GM18873 (cell line): Measurements from ENCODE around the gene NCKAP1.
A peak's percentile ranks its signal among the peaks of the same experiment; 100 is the strongest.
"Not testable (repeated sequence)": the region's sequence is repeated elsewhere in the genome, so short reads cannot be mapped to it uniquely, and the experiment has no call there.

Experiments used
- ATAC-seq: cut with Tn5 transposase; IDR thresholded peaks from one replicate; pipeline ENCODE4 v1.9.1; 2021; ENCODE audit warnings: mild to moderate bottlenecking, moderate library complexity, moderate number of reproducible peaks; ENCODE audit not compliant: unreplicated experiment, low FRiP score

The NCKAP1 gene

DNA sequence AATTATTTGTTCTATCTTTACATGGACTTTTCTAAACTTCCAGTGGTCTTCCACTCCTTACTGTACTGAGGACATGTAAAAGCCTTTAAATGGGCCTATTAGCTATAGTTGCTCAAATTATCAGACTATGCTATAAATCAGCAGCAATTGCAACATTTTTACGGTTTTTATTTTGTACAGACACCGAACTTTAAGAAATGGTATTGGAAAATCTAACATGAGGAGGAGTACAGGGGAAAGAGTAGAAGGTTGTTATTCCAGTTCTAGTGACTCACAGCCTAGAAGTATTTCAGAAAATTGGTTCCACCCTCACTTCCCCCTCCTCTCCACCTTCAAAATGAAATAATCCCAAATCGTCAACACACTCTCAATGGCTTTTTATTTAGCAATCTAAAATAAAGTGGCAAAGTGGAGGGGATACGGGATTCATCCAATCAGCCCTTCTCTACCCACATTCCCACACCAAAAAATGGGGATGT is 1.1 kb downstream of the NCKAP1 start:
- no peak for ATAC-seq

GRCh38 chr2:183035954-183036669 is 2.1 kb downstream of the NCKAP1 start:
- ATAC-seq = peak; percentile 65

- no peak for ATAC-seq
Observed at GRCh38 chr2:183035298-183035953, 2.8 kb downstream of the NCKAP1 start.

- no peak for ATAC-seq
Observed at GRCh38 chr2:183034806-183035205, 3.5 kb downstream of the NCKAP1 start.

- ATAC-seq = no peak
Observed at GRCh38 chr2:183033951-183034350, 4.3 kb downstream of the NCKAP1 start.

DNA sequence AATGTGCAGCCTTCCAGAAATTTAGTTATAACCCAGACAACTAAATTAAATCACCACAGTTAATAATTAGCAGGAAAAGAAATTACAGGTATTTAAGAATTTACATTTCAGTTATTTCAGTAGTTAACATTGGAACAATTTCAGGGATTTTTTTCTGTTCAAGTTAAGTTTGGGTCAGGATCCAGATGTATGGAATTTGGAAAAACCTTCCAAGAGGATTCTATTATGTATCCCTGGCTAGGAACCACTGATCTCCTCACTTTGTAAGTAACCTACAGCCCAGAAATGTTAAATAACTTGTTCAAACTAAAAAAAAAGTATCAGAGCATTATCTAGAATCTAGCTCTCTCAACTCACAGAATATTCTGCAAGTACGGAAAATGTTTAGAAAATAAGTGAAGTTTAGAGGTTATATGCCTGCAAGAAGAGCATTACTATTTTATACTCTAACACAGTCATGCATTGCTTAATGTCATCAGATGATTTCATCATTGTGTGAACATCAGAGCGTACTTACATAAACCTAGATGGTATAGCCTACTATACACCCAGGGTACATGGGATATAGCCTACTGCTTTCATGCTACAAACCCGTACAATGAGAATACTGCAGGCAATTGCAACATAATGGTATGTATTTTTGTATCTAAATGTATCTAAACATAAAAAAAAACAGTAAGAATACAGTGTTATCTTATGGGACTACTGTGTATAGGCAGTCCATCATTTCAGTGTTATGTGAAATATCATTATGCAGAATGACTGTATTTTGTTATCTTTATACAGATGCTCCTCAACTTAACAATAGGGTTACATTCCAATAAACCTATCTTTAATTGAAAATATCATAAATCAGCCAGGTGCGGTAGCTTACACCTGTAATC is 6.1 kb downstream of the NCKAP1 start:
- no peak for ATAC-seq

DNA sequence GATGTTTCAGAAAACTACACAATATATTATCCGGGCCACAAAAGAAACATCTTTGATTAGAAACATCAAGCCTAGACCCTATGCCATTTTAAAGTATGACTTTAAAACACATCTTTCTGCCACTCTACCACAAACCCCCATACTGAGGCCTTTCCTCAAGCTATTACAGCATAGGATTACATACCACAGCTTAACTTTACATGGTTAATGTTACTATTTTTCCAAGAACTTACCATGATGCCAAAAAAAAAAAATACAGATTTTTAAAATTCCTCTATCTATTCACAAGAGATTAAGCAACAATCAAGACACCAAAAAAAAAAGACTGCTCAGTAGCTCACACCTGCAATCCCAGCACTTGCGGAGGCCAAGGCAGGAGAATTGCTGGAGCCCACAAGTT is 9.0 kb downstream of the NCKAP1 start:
- no peak for ATAC-seq

DNA sequence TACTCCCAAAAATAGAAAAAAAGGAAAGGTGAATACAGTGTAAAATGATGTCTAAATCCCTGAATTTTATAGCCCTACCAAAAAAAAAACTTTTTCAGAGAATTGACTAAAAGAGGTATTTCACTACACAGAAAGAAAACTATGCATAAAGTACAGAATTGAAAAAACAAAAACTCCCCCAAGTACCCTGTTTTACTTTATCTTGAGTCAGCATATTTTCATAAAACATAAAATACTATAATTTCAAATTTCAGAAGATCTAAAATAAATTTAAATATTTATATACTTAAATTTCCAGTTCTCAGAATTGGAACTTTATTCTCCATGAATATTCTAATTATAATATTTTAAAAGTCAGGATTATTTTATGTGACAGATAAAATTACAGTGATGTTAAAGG is 10.1 kb downstream of the NCKAP1 start:
- no peak for ATAC-seq

- ATAC-seq = no peak
Observed at GRCh38 chr2:183027443-183027842, 10.8 kb downstream of the NCKAP1 start.

- no peak for ATAC-seq
Observed at GRCh38 chr2:183026424-183026823, 11.8 kb downstream of the NCKAP1 start.

GRCh38 chr2:183025993-183026392 is 12.3 kb downstream of the NCKAP1 start:
- ATAC-seq = no peak

- no peak for ATAC-seq
Observed at GRCh38 chr2:183024339-183025095, 13.7 kb downstream of the NCKAP1 start.

- ATAC-seq = no peak
Observed at GRCh38 chr2:183022711-183023110, 15.5 kb downstream of the NCKAP1 start.

DNA sequence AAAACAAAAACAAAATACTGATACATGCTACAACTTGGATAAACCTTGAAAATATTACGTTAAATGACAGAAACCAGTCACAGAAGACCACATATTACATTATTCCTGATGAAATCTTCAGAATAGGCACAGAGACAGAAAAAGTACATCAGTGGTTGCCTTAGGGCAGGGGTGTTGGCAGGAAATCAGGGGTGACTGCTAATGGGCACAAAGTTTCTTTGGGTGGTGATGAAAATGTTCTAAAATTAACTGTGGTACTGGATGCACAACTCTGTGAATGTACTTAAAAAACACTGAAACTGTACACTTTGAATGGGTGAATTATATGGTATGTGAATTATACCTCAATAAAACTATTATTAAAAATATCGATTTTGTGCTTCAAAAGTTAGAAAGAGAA is 16.6 kb downstream of the NCKAP1 start:
- ATAC-seq = no peak

DNA sequence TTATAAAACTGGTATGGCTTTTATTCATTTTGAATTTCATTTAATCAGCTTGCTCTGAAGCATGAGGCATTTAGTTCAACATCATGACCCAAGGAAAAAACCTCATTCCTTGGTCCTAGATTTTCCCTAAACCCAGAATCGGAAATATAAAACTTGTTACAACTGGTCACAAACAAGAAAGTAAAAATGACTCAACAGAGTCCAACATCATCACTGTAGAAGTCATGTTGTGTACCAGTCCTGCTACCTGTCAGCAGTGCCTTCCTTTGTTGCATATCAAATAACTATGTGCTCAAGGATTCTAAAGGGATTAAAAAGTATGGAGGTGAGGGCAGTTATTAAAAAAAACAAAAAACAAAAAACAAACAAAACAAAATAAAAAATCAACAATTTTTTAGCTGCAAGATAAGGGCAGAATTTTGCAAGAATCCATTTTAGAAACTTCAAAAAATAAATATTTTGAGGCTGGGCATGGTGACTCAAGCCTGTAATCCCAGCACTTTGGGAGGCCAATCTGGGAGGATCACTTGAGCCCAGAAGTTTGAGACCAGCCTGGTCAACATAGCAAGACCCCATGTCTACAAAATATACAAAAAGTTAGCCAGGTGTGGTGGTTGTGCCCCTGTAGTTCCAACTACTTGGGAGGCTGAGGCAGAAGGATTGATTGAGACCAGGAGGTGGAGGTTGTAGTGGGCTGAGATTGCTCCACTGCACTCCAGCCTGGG is 18.4 kb downstream of the NCKAP1 start:
- ATAC-seq = no peak

DNA sequence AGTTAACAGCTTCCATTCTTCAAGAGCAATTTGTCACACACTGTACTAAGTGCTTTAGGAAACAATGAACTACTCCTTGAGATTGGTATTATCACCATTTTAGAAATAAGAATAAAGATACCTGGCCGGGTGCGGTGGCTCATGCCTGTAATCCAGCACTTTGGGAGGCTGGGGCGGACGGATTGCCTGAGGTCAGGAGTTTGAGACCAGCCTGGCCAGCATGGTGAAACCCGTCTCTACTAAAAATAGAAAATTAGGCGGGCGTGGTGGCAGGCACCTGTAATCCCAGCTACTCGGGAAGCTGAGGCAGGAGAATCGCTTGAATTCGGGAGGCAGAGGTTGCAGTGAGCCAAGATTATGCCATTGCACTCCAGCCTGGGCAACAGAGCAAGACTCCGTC is 20.4 kb downstream of the NCKAP1 start:
- ATAC-seq = not testable (repeated sequence)

GRCh38 chr2:183014005-183014404 is 24.3 kb downstream of the NCKAP1 start:
- ATAC-seq = no peak

- no peak for ATAC-seq
Observed at GRCh38 chr2:183011743-183012142, 26.5 kb downstream of the NCKAP1 start.

- ATAC-seq = no peak
Observed at GRCh38 chr2:183010112-183010511, 28.1 kb downstream of the NCKAP1 start.
